ENCODE data around the gene MAGI1.

Gene MAGI1

DNA sequence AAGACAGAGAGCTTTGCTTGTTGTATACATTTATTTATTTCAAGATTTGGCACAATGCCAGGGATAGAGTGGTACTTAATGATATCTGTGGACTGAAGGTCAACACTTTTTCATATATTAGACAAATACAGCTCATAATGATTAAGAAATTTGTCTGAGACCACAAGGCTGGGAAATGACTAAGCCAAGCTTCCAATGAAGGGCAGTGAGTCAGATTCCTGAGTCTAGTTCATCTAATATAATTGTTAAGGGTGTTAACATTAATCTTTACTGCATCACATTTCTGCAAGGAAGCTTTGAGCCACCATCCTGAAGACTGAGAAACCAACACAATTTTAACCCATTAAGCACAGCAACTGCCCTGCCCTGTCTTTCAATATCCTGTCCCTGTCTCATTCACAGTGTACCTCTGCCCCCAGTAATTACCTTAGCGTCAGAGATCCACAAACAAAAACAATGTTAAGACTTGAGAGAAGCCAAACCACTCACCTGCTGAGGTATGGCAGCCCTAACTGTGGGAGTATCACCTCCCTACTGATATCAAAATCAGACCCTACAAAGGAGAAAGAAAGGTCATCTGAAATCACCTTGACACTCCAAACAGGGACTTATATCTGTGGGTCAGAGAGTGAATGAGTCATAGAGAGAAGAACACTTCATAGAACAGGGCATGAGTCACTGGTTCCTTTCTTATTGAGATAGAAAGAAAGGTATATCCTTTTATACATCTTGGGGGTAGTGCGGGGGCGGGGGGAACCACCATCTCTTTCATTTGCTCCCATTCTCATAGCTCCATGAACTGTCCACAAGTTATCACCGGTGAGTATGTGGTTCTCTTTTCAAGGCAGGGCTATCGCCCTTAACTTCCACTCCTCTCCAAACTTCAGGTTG is 74.7 kb downstream of the MAGI1 start:
- H3K27me3 ChIP-seq (ENCODE audit: control insufficient read depth, insufficient read depth, low read length) = no peaks in the 10 kb centered on the region
- H3K27ac ChIP-seq (ENCODE audit: low read length) = peak overlapping the region; percentile 35
- peaks cover 15% of the 10 kb centered on the region for H3K4me1 ChIP-seq (ENCODE audit: control insufficient read depth, low read depth, low read length)
- no peak overlapping the region for H3K9ac ChIP-seq (ENCODE audit: low read length)
- H3K4me3 ChIP-seq (ENCODE audit: low read length) = no peak overlapping the region
- H3K9me3 ChIP-seq (ENCODE audit: control insufficient read depth, low read depth, low read length) = no peaks in the 10 kb centered on the region
- no peaks in the 10 kb centered on the region for H3K36me3 ChIP-seq (ENCODE audit: control insufficient read depth, low read depth, low read length)

DNA sequence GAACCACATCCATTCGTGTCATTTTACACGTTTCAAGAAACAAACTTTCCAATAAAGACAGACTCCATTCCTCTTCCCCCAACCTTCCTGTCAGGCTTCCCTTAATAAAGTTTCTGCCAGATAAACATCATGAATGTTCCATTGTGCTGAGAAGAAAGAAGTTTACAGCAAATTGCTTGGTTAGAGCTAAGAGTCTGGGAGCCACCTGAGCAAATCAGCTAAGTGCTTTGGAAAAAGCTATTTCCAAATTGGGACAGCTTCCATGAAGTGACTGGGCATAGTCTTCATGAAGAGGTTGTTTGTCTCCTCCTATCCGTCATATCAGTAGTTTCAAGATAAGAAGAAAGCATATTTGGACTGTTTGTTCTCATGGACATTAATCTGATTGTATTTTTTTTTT is 77.0 kb downstream of the MAGI1 start:
- Histone ChIP-seq H3K9me3 (ENCODE audit: control insufficient read depth, low read depth, low read length) (no peaks in the 10 kb centered on the region), H3K36me3 (ENCODE audit: control insufficient read depth, low read depth, low read length) (no peaks in the 10 kb centered on the region), H3K9ac (ENCODE audit: low read length) (no peak overlapping the region), H3K4me1 (ENCODE audit: control insufficient read depth, low read depth, low read length) (peaks cover 11% of the 10 kb centered on the region), H3K27me3 (ENCODE audit: control insufficient read depth, insufficient read depth, low read length) (no peaks in the 10 kb centered on the region), H3K4me3 (ENCODE audit: low read length) (no peak overlapping the region), H3K27ac (ENCODE audit: low read length) (no peak overlapping the region)

- Histone ChIP-seq H3K27ac (ENCODE audit: low read length) (no peak overlapping the region), H3K27me3 (ENCODE audit: control insufficient read depth, insufficient read depth, low read length) (no peaks in the 10 kb centered on the region), H3K4me3 (ENCODE audit: low read length) (no peak overlapping the region), H3K4me1 (ENCODE audit: control insufficient read depth, low read depth, low read length) (peaks cover 11% of the 10 kb centered on the region), H3K9me3 (ENCODE audit: control insufficient read depth, low read depth, low read length) (no peaks in the 10 kb centered on the region), H3K36me3 (ENCODE audit: control insufficient read depth, low read depth, low read length) (no peaks in the 10 kb centered on the region), H3K9ac (ENCODE audit: low read length) (no peak overlapping the region)
Observed at GRCh38 chr3:65961128-65961527, 77.6 kb downstream of the MAGI1 start.

GRCh38 chr3:65960087-65960486 is 78.6 kb downstream of the MAGI1 start:
- H3K9ac ChIP-seq (ENCODE audit: low read length) = no peak overlapping the region
- H3K4me1 ChIP-seq (ENCODE audit: control insufficient read depth, low read depth, low read length) = peaks cover 11% of the 10 kb centered on the region
- no peak overlapping the region for H3K27ac ChIP-seq (ENCODE audit: low read length)
- H3K27me3 ChIP-seq (ENCODE audit: control insufficient read depth, insufficient read depth, low read length) = no peaks in the 10 kb centered on the region
- no peaks in the 10 kb centered on the region for H3K9me3 ChIP-seq (ENCODE audit: control insufficient read depth, low read depth, low read length)
- no peak overlapping the region for H3K4me3 ChIP-seq (ENCODE audit: low read length)
- no peaks in the 10 kb centered on the region for H3K36me3 ChIP-seq (ENCODE audit: control insufficient read depth, low read depth, low read length)

DNA sequence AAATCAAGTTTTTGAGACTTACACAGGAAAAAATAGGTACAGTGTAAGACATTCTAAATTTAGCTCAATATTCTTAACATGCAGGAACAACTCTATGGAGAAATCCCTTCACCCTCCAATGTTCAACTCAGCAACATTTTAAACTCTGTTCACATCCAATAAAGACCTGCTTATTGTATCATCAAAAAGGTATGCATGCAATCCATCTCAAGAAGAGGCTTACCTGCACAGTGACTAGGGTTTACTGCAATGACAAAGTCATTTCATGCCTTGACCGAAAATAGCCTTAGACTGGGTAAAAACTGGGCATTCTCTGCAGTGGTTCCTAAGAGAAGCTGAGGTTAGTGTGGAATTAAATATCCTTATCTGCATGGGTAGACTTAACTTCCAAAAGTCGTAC is 80.5 kb downstream of the MAGI1 start:
- no peak overlapping the region for H3K9ac ChIP-seq (ENCODE audit: low read length)
- H3K36me3 ChIP-seq (ENCODE audit: control insufficient read depth, low read depth, low read length) = no peaks in the 10 kb centered on the region
- no peaks in the 10 kb centered on the region for H3K27me3 ChIP-seq (ENCODE audit: control insufficient read depth, insufficient read depth, low read length)
- H3K4me1 ChIP-seq (ENCODE audit: control insufficient read depth, low read depth, low read length) = peaks cover 17% of the 10 kb centered on the region
- H3K9me3 ChIP-seq (ENCODE audit: control insufficient read depth, low read depth, low read length) = no peaks in the 10 kb centered on the region
- no peak overlapping the region for H3K27ac ChIP-seq (ENCODE audit: low read length)
- no peak overlapping the region for H3K4me3 ChIP-seq (ENCODE audit: low read length)

- Histone ChIP-seq H3K9ac (ENCODE audit: low read length) (no peak overlapping the region), H3K36me3 (ENCODE audit: control insufficient read depth, low read depth, low read length) (no peaks in the 10 kb centered on the region), H3K4me1 (ENCODE audit: control insufficient read depth, low read depth, low read length) (peaks cover 31% of the 10 kb centered on the region), H3K27me3 (ENCODE audit: control insufficient read depth, insufficient read depth, low read length) (no peaks in the 10 kb centered on the region), H3K9me3 (ENCODE audit: control insufficient read depth, low read depth, low read length) (no peaks in the 10 kb centered on the region), H3K27ac (ENCODE audit: low read length) (no peak overlapping the region), H3K4me3 (ENCODE audit: low read length) (no peak overlapping the region)
Observed at GRCh38 chr3:65955792-65956477, 82.8 kb downstream of the MAGI1 start.

DNA sequence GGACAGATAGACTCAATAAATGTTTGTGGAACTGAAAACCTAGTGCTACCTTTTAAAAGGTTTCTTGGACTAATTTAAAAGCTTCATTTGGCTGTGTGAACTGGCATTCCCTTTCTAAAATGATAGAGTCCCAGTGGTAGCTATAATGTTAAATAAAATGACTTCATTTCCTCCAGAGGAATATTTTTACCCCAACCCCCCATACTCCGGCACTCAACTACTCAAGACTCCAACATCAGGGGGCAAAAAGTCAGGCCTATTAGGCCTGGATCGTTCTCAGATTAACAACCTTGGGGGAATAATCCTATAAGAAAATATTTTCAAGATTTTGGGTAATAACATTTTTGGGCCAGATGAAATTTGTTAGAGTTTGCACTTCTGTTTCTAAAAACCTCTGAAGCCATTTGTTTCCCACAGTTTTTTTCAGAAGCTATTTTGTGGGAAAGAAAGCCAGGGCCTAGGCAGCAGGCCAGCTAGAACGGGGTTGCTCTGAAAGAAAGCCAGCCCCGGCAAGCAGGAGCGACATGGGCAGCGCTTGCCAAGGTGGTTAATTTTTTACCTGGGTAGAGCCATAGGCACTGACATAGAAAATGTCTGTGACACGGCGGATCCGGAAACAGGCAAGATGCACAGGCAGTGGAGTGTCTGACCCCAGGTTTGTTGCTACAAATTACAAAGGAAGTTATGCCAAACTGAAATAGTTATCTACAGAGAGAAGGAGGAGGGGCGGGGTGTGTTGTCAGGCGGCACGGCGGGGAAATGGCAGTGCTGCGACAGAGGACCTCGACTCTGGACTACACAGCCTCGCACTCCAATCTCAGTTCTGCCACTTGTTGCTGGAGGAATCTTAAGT is 84.6 kb downstream of the MAGI1 start:
- peak overlapping the region; percentile 33 for H3K9ac ChIP-seq (ENCODE audit: low read length)
- peaks cover 44% of the 10 kb centered on the region for H3K4me1 ChIP-seq (ENCODE audit: control insufficient read depth, low read depth, low read length)
- no peaks in the 10 kb centered on the region for H3K36me3 ChIP-seq (ENCODE audit: control insufficient read depth, low read depth, low read length)
- H3K4me3 ChIP-seq (ENCODE audit: low read length) = no peak overlapping the region
- peak overlapping the region; percentile 17 for H3K27ac ChIP-seq (ENCODE audit: low read length)
- H3K27me3 ChIP-seq (ENCODE audit: control insufficient read depth, insufficient read depth, low read length) = no peaks in the 10 kb centered on the region
- no peaks in the 10 kb centered on the region for H3K9me3 ChIP-seq (ENCODE audit: control insufficient read depth, low read depth, low read length)

DNA sequence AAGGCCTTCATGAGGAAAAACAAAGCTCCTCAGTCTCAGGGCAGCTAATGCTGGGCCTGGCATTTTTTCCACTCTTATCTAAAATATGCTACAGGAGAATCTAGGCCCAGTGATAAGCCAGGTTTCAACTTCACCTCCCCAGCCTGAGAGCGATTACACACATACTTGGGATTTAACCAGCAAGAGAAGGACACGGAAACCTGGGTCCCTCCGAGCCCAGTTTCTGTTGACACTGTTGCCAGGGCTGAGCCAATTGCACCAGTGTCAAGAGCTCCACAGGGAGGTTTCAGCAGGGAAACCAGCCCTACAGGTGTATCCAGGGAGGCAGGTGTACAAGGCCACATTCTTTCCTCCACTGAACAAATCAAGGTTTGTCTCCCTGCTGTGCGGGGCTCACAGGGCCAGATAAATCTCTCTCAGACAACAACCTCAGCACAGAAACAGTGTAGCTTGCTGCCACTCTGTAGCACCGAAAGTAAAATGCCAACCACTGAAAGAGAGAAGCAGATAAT is 85.4 kb downstream of the MAGI1 start:
- no peaks in the 10 kb centered on the region for H3K9me3 ChIP-seq (ENCODE audit: control insufficient read depth, low read depth, low read length)
- H3K27ac ChIP-seq (ENCODE audit: low read length) = peak overlapping the region; percentile 79
- H3K4me3 ChIP-seq (ENCODE audit: low read length) = no peak overlapping the region
- H3K9ac ChIP-seq (ENCODE audit: low read length) = peak overlapping the region; percentile 40
- H3K4me1 ChIP-seq (ENCODE audit: control insufficient read depth, low read depth, low read length) = peaks cover 52% of the 10 kb centered on the region
- H3K36me3 ChIP-seq (ENCODE audit: control insufficient read depth, low read depth, low read length) = no peaks in the 10 kb centered on the region
- no peaks in the 10 kb centered on the region for H3K27me3 ChIP-seq (ENCODE audit: control insufficient read depth, insufficient read depth, low read length)

DNA sequence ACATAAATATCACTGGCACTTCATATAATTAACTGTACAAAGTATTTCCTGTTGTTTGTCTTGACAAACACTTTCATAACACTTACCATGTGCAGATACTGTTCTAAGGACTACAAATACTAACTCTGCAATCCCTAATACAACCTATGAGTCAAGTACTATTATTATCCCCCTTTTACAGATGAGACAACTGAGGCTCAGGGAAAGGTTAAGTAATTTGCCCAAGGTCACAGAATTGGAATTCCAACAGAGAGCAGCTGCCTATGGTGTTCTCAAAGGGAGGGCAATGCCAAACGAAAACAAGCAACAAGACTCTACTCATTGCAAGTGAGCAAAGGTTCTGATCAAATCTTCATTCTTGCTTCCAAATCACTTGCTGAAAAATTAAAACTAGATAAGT is 85.9 kb downstream of the MAGI1 start:
- Histone ChIP-seq H3K4me1 (ENCODE audit: control insufficient read depth, low read depth, low read length) (peaks cover 55% of the 10 kb centered on the region), H3K4me3 (ENCODE audit: low read length) (no peak overlapping the region)

GRCh38 chr3:65951836-65952505 is 86.7 kb downstream of the MAGI1 start:
- Histone ChIP-seq H3K4me1 (ENCODE audit: control insufficient read depth, low read depth, low read length) (peaks cover 62% of the 10 kb centered on the region), H3K9me3 (ENCODE audit: control insufficient read depth, low read depth, low read length) (no peaks in the 10 kb centered on the region), H3K27me3 (ENCODE audit: control insufficient read depth, insufficient read depth, low read length) (no peaks in the 10 kb centered on the region), H3K9ac (ENCODE audit: low read length) (no peak overlapping the region), H3K27ac (ENCODE audit: low read length) (no peak overlapping the region), H3K36me3 (ENCODE audit: control insufficient read depth, low read depth, low read length) (no peaks in the 10 kb centered on the region), H3K4me3 (ENCODE audit: low read length) (no peak overlapping the region)

More for the DNA sequence above, 85.9 kb downstream of the MAGI1 start:
- Histone ChIP-seq H3K9ac (ENCODE audit: low read length) (peak overlapping the region; percentile 40), H3K9me3 (ENCODE audit: control insufficient read depth, low read depth, low read length) (no peaks in the 10 kb centered on the region), H3K36me3 (ENCODE audit: control insufficient read depth, low read depth, low read length) (no peaks in the 10 kb centered on the region), H3K27ac (ENCODE audit: low read length) (peak overlapping the region; percentile 79), H3K27me3 (ENCODE audit: control insufficient read depth, insufficient read depth, low read length) (no peaks in the 10 kb centered on the region)
